ENCODE data around the gene SMOC2.

Gene SMOC2

DNA sequence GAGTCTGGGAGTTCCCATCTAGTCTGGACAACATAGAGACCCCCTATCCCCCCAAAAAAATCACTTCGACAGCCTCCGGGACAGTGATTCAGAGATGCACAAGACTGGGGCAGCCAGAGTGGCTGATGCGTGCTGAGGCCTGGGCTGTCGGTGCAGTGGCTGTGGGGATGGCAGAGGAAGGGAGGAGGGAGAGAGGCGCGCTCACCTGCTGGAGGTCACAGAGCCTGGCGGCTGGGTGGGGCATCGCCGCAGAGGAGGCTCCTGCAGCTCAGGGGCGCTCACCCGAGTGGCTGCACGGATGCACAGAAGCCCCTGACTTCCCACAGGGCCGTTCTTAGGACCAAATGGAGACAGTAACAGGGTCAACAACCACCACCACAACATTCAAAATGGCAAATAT is 182.8 kb downstream of the SMOC2 start:
- TF ChIP-seq POLR2A (IDR thresholded peaks at IDR 0.05; ENCODE audit: low read depth, low read length), result no peak
- DNase-seq (ENCODE audit: insufficient read length, low spot score) (no peak), FAIRE-seq (no peak)

DNA sequence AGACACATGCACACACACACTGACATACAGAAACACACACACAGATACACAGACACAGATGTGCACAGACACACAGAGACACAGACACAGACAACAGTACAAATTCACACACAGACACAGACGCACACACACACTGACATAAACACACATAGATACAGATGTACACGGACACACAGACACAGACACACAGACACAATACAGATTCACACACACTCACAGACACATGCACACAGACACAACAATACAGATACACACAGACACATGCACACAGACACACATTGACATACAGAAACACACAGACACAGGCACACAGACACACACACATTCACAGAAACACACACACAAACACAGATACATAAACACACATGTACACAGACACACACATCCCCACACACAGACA is 183.6 kb downstream of the SMOC2 start:
- TF ChIP-seq POLR2A (IDR thresholded peaks at IDR 0.05; ENCODE audit: low read depth, low read length), result no peak
- no peak for FAIRE-seq

GRCh38 chr6:168624948-168625347 is 184.0 kb downstream of the SMOC2 start:
- no peak for TF ChIP-seq POLR2A (IDR thresholded peaks at IDR 0.05; ENCODE audit: low read depth, low read length)
- FAIRE-seq (no peak), DNase-seq (ENCODE audit: insufficient read length, low spot score) (no peak)

More for the DNA sequence above, 183.6 kb downstream of the SMOC2 start:
- DNase-seq (ENCODE audit: insufficient read length, low spot score), result no peak

- DNase-seq (ENCODE audit: insufficient read length, low spot score), result no peak
- FAIRE-seq, result no peak
- no peak for TF ChIP-seq POLR2A (IDR thresholded peaks at IDR 0.05; ENCODE audit: low read depth, low read length)
These were observed 184.6 kb downstream of the SMOC2 start for GRCh38 chr6:168625602-168626001.

- no peak for DNase-seq (ENCODE audit: insufficient read length, low spot score)
- FAIRE-seq, result no peak
- no peak for TF ChIP-seq POLR2A (IDR thresholded peaks at IDR 0.05; ENCODE audit: low read depth, low read length)
These were observed 185.1 kb downstream of the SMOC2 start for GRCh38 chr6:168626046-168626602.

DNA sequence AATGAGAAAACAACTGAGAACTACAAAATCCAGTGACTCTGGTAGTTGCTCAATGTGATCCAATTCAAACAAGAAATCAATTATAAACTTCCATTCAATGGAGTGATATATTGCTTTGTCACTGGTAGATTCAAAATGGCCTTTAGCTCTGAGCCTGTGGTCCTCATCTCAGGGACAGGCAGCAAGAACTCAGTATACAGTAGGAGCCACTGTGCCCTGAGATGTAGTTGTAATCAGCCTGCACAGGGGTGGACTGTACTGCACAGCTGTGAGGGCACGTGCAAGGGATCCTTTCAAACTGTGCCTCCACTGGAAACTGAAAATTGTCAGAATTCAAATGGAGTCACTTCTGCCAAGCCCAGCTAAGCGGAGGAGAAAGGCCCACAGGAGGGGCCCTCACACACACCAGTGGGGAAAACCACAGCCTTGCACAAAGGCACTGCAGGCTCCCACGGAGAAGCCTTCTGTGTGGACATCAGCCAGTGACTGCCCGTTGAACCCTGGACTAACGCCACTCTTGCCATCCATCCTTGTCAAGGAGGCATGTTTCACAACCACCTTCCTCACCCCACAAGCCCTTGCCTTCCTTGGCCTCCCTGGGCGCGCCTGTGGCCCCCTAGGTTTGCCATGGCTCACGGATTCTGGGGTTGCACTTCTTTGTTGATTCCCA is 186.7 kb downstream of the SMOC2 start:
- DNase-seq (ENCODE audit: insufficient read length, low spot score), result no peak
- FAIRE-seq, result no peak
- no peak for TF ChIP-seq POLR2A (IDR thresholded peaks at IDR 0.05; ENCODE audit: low read depth, low read length)

DNA sequence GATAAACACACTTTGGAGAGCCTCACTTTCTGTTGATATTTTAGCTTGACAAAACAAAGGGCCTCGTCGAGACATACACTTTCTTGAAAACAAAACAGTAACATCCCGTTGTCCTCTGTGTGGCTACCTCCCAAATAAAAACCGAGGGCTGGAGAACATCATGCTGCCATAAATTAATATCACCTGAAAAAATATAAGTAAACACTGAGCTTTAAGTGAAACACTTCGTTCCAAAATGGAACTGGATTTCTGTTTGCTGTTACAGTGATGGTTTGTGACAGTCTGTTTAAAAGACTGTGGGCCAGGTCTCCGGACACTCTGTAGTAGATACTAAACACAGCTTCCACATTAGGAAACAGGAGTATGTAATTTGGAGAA is 187.2 kb downstream of the SMOC2 start:
- FAIRE-seq (no peak), DNase-seq (ENCODE audit: insufficient read length, low spot score) (no peak)
- TF ChIP-seq POLR2A (IDR thresholded peaks at IDR 0.05; ENCODE audit: low read depth, low read length), result no peak

GRCh38 chr6:168628732-168629245 is 187.8 kb downstream of the SMOC2 start:
- FAIRE-seq, result no peak
- TF ChIP-seq POLR2A (IDR thresholded peaks at IDR 0.05; ENCODE audit: low read depth, low read length), result no peak
- DNase-seq (ENCODE audit: insufficient read length, low spot score), result no peak

GRCh38 chr6:168631564-168631963 is 190.6 kb downstream of the SMOC2 start:
- FAIRE-seq (no peak), DNase-seq (ENCODE audit: insufficient read length, low spot score) (no peak)
- TF ChIP-seq POLR2A (IDR thresholded peaks at IDR 0.05; ENCODE audit: low read depth, low read length), result no peak

- TF ChIP-seq POLR2A (IDR thresholded peaks at IDR 0.05; ENCODE audit: low read depth, low read length), result no peak
- FAIRE-seq, result no peak
- DNase-seq (ENCODE audit: insufficient read length, low spot score), result no peak
These were observed 191.7 kb downstream of the SMOC2 start for GRCh38 chr6:168632694-168633093.

- TF ChIP-seq POLR2A (IDR thresholded peaks at IDR 0.05; ENCODE audit: low read depth, low read length), result no peak
- FAIRE-seq (no peak), DNase-seq (ENCODE audit: insufficient read length, low spot score) (no peak)
These were observed 193.8 kb downstream of the SMOC2 start for GRCh38 chr6:168634541-168635328.

DNA sequence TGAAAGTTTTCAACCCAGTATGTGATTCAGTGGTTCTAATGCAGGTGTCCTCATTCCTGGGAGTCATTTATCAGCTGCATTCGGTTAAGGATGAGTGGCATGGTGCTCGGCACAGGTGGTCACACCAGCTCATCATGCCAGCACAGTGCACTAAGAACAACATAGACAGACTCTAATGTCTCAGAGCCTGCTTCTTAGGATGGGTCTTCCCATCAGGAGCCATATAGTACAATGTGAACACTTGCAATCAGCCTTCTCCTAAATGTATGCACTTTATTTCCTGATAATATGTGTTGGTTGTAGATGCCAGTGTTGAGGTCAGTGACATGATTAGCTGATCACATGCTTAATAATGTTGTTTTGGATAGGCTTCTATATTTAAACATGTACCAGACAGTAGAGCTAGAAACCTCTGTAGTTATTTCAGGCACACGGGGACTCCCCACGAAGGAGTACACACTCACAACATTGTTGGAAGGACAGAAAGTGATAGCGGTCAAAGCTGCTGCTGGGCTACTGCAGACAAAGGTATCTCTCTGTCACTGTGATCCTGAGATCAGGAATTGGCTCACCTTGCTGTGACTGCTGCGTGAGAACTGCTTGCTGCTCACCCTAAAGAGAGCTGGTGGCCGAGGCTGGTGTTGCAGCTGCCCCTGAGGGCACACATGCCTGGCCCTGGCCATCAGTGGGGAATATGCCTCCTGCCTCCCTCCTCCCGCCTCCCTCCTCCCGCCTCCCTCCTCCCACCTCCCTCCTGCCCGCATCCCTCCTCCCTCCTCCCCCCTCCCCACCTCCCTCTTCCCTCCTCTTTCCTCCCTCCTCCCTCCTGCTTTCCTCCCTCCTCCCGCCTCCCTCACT is 195.4 kb downstream of the SMOC2 start:
- TF ChIP-seq POLR2A (IDR thresholded peaks at IDR 0.05; ENCODE audit: low read depth, low read length), result no peak
- FAIRE-seq, result no peak
- no peak for DNase-seq (ENCODE audit: insufficient read length, low spot score)

- no peak for TF ChIP-seq POLR2A (IDR thresholded peaks at IDR 0.05; ENCODE audit: low read depth, low read length)
- DNase-seq (ENCODE audit: insufficient read length, low spot score), result no peak
- no peak for FAIRE-seq
These were observed 196.8 kb downstream of the SMOC2 start for GRCh38 chr6:168637834-168638233.

Measured in H54 (cell line).